ENCODE results near the gene GRIN2C. TPM values are rescaled to one million over a fixed set of nuclear protein-coding genes. Genes with fewer than 3 reads are reported as not detected.

Gene GRIN2C
- total RNA-seq, 2 donors from 2014 or later: 27.6 to 34.4 TPM

DNA sequence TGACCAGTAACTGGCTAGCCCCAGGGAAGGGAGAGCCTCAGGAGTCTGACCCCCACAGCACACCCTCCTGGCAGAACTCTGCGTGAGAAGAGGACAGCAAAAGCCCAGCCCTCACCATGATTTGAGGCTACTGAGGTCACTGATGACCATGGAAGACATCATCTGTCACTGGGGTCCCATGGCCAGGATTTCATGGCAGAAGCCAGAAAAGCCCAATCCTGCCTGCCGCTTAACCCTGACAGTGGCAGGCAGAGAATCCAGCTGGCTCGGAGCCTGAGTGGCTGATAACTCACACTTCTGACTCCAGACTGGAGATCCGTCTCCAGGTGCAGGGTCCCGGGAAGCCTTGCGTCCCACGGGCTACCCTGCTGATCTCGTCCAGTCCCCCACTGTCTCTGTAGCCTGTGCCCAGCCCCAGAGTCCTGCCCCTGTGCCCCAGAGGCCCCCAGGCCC, 17.5 kb downstream of the GRIN2C start:
- DNase-seq (ENCODE audit: low spot score): no peak
- TF ChIP-seq, protein P1, sequence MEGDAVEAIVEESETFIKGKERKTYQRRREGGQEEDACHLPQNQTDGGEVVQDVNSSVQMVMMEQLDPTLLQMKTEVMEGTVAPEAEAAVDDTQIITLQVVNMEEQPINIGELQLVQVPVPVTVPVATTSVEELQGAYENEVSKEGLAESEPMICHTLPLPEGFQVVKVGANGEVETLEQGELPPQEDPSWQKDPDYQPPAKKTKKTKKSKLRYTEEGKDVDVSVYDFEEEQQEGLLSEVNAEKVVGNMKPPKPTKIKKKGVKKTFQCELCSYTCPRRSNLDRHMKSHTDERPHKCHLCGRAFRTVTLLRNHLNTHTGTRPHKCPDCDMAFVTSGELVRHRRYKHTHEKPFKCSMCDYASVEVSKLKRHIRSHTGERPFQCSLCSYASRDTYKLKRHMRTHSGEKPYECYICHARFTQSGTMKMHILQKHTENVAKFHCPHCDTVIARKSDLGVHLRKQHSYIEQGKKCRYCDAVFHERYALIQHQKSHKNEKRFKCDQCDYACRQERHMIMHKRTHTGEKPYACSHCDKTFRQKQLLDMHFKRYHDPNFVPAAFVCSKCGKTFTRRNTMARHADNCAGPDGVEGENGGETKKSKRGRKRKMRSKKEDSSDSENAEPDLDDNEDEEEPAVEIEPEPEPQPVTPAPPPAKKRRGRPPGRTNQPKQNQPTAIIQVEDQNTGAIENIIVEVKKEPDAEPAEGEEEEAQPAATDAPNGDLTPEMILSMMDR (IDR thresholded peaks at IDR 0.05): no peak
- Histone ChIP-seq H3K27me3 (no peaks in the 10 kb centered on the region), H3K27ac (peak overlapping the region; percentile 77 to 84), H3K36me3 (no peaks in the 10 kb centered on the region), H3K9me3 (no peaks in the 10 kb centered on the region), H3K4me3 (peak overlapping the region; percentile 31 to 52), H3K4me1 (peaks cover 0 to 40% of the 10 kb centered on the region in 2 donors)

DNA sequence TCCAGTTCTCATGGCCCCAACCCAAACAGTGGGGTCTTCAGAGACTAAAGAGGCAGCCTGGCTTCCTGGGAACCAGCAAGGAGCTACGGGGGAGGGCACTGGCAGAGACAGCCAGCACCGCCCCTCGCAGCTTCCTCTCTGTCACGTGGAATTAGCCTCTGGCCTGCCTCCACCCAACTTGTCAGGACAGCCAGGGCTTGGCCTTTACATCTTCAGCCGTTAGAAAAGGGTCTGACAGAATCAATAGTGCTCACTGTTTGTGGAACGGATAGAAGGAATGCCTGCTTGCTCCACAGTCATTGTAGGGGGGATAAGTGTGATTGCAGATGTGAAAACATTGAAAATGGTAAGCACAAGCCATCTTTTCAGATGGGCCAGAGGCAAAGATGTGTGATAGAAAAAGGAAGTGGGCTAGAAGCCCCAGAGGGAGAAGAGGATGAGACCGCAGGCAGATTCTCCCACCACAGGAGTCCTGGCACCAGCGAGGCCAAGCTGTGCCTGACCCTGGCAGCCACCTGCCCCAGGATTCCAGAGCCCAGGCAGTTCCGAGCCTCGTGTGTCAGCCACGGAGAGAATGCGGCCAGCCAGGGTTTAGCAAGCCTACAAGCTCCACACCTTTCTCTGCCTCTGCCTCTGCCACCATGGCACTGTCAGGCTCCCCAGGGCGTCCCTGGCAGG, 18.6 kb downstream of the GRIN2C start:
- no peak overlapping the region for H3K4me3 ChIP-seq
- peak; percentile 87 for DNase-seq (ENCODE audit: low spot score)
- peak overlapping the region; percentile 77 to 84 for H3K27ac ChIP-seq
- no peaks in the 10 kb centered on the region for H3K9me3 ChIP-seq
- no peaks in the 10 kb centered on the region for H3K27me3 ChIP-seq
- peaks cover 1% of the 10 kb centered on the region for H3K36me3 ChIP-seq
- H3K4me1 ChIP-seq: peaks cover 0 to 40% of the 10 kb centered on the region in 2 donors
- TF ChIP-seq, protein P1 (IDR thresholded peaks at IDR 0.05): no peak

DNA sequence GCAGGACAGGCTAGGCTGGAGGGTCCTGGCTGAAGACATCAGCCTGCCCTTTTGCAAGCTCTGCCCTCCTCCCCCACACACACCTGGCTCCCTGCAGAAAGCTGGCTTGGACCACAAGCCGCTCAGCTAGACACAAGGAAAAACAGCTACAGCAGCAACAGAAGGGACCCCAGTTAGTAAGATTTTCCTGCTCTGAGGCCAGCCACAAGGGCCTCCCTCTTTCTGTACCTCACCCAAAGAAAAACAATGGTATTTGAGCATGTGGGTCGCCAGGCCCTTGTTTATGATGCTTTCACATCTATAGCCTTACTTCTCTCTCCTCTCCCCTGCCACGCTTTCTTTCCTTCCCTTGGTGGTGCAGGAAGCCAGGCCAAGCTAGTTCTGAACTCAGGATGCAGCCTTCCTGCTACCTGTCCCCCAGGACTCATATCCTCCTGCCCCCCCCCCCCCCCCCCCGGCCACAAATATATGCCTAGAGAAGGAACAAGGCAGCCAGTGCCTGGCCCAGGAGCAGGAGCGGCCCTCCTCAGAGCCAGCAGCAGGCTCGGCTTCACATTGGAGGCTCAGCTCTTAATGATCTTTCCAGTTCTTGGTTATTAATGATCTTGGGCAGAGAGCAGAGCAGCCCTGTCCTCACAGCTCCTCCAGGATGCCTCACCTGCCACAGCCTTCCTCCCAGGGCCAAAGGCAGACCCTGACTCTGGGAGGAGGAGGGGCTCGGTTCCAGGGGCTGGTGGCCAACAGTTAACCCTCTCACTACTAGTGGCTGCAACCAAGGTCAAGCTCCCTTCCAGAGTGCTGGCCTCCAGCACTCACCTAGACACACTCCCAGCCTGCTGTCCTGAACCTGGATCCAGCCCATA, 19.5 kb downstream of the GRIN2C start:
- H3K4me3 ChIP-seq: no peak overlapping the region
- H3K9me3 ChIP-seq: no peaks in the 10 kb centered on the region
- no peaks in the 10 kb centered on the region for H3K27me3 ChIP-seq
- no peak for DNase-seq (ENCODE audit: low spot score)
- peak overlapping the region; percentile 77 to 84 for H3K27ac ChIP-seq
- H3K36me3 ChIP-seq: peaks cover 5% of the 10 kb centered on the region
- TF ChIP-seq, protein P1 (IDR thresholded peaks at IDR 0.05): no peak
- H3K4me1 ChIP-seq: peaks cover 0 to 40% of the 10 kb centered on the region in 2 donors

GRCh38 chr17:74838274-74838673, 21.4 kb downstream of the GRIN2C start:
- H3K9me3 ChIP-seq: no peaks in the 10 kb centered on the region
- DNase-seq (ENCODE audit: low spot score): no peak

DNA sequence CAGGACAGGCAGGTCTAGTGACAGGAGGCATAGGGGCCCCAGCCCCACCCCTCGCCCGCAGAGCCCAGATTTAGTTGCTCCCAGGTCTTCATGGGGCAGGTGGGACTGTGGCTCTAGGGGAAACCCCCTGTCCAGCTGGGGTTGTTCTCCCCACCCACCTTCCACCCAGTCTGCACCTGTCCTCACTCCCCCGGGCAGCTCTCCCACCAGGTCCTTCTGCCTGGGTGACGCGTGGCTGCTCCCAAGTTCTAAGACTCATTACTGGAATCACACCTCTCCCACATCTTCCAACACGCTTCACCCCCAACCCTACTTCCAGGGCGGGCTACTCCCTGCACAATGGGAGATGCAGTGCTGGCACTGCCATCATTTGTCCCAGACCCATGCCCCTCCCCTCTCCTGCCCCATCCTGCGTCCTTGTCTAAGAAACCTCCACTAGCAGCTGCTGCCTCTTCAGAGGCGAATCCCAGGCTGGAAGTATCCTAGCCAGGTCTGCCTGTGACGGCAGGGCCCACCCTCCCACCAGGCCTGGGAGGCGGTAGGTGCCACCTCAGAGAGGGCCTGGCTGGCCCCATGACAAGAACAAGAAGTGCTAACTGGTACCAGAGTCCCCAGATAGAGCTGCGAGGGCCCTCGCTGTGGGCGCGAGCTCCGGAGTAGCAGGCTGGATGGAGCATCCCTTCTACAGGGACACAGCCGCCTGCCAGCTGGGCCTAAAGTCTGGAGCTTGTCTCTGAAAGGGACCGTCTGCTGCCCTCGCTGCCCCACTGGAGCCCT, 22.8 kb downstream of the GRIN2C start:
- Histone ChIP-seq H3K27ac (no peak overlapping the region), H3K9me3 (no peaks in the 10 kb centered on the region), H3K4me3 (no peak overlapping the region), H3K36me3 (peaks cover 5% of the 10 kb centered on the region), H3K4me1 (peaks cover 0 to 24% of the 10 kb centered on the region in 2 donors), H3K27me3 (no peaks in the 10 kb centered on the region)
- DNase-seq (ENCODE audit: low spot score): no peak
- TF ChIP-seq, protein P1 (IDR thresholded peaks at IDR 0.05): no peak

More at GRCh38 chr17:74838274-74838673, 21.4 kb downstream of the GRIN2C start:
- H3K4me3 ChIP-seq: no peak overlapping the region
- TF ChIP-seq, protein P1 (IDR thresholded peaks at IDR 0.05): no peak
- H3K36me3 ChIP-seq: peaks cover 5% of the 10 kb centered on the region
- H3K4me1 ChIP-seq: peaks cover 0 to 38% of the 10 kb centered on the region in 2 donors
- no peaks in the 10 kb centered on the region for H3K27me3 ChIP-seq
- no peak overlapping the region for H3K27ac ChIP-seq

Data from right atrium auricular region (tissue), 2 donors.